ENCODE measurements around the gene FLT1. TPM values are rescaled to one million over a fixed set of nuclear protein-coding genes. Genes with fewer than 3 reads are reported as not detected.
A peak's percentile ranks its signal among the peaks of the same experiment; 100 is the strongest.

The FLT1 gene
- total RNA-seq, 1 donor from 2014 or later = 12.6 TPM

DNA sequence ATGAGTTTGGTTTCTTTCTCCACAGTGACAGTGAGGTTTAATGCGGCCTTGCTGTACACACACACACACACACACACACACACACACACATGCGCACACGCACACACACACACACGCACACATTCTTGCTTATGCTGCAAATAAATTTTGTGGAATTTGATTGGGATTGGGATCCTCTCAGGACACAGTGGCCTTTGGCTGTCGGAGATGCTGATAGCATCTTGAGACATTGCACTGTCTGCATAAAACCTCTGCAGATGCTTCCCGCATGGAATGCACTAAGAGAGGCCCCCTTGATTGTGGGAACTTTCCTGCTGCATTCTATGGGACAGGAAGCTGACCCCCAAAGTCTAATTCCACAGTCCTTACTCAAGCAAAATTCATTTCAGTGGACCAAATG is 145.6 kb downstream of the FLT1 start:
- DNase-seq (ENCODE audit: low spot score) (no peak), ATAC-seq (no peak)

- DNase-seq (ENCODE audit: low spot score) (no peak), ATAC-seq (no peak)
These were observed 147.2 kb downstream of the FLT1 start for GRCh38 chr13:28347456-28348371.

GRCh38 chr13:28346154-28346553 is 148.8 kb downstream of the FLT1 start:
- DNase-seq (ENCODE audit: low spot score) (no peak), ATAC-seq (no peak)

- ATAC-seq = no peak
- DNase-seq (ENCODE audit: low spot score) = no peak
These were observed 150.8 kb downstream of the FLT1 start for GRCh38 chr13:28344163-28344562.

- DNase-seq (ENCODE audit: low spot score) = no peak
- ATAC-seq = no peak
These were observed 152.7 kb downstream of the FLT1 start for GRCh38 chr13:28342251-28342650.

DNA sequence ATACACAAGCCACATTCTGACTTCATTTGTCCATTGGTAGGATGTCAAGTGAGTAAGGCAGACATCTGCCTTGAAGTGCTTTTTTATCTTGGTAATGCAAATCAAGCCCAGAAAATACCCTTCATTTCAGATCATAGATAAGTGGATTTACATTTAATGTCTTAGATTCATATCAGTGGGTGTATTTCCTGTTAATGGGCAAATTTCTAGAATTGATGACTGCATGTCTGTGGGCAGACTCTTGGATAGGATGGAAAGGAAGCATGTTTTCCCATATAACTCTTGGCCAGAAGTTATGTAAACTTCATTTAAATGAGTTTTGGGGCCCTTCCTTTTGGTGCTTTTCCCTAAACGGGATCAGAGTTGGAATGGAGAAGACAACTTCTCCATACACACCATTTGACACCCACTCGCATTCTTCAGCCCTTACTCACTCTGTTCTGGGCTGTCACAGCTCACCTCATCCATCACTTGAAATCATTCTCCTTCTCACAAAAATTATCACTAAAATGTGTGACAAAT is 154.6 kb downstream of the FLT1 start:
- DNase-seq (ENCODE audit: low spot score) (no peak), ATAC-seq (no peak)

- DNase-seq (ENCODE audit: low spot score) = no peak
- ATAC-seq = no peak
These were observed 155.5 kb downstream of the FLT1 start for GRCh38 chr13:28339419-28339818.

GRCh38 chr13:28338742-28339141 is 156.2 kb downstream of the FLT1 start:
- DNase-seq (ENCODE audit: low spot score) (no peak), ATAC-seq (peak; percentile 10)

DNA sequence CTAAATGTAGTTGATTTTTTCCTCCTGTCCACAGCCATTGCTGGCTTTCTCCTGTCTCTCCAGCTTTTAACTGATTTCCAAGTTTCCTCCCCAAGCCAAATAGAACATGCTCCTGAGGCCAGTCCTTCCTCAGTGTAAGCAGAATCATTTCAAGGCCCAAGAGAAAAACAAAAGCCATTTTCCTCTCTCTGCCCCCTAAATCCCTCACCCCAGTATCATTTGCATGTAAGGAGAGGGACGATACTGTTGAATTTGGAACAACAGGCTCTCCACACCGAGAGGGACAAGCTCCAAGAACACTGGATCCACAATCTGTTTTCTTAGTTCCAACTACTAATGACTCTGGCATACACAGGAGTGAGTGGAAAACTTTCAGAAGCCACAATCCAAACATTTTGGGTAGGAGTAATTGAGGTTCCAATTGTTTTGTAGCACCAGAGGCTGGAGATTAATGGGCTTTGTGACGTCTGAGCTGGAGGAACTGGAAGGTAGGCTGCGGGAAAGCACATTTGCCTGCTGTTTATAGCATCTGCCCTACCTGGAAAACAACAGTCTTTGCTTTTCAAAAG is 156.8 kb downstream of the FLT1 start:
- peak; percentile 24 for ATAC-seq
- no peak for DNase-seq (ENCODE audit: low spot score)

DNA sequence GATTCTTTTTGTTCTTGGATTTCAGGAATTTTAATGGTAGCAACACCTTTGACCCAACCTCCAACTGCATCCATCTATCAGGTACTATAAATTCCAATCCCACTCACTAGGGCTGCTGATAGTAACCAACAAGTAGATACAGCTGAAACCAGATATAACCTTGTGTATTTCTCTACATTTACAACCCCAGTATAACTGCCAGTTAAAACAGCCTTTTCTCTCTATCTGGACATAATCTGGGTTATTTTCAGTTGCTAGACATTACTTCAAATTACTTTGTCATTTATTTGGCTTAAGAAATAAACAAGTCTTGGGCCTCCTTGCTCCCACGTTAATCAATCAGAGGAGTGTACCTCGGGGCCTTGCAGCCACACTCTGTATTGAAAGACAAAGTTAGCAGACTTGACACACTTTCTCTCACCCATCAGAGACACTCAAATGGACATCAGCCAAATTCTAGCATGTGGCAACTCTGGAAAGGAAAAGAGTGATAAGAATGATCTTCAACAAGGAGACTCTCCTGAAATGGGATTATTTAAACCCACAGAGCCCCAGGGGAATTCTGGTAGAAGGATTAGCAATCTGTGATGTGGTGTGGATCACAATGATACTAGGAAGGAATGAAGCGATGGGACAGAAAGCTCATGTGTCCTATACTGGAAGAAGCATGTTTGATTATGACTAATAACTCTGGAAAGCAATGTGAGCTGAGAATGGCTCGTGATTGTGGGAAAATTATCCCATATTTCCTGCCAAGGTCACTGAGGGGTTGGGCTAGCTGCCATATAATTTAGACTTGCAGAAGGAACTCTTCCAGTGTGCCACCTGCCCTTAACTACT is 157.5 kb downstream of the FLT1 start:
- no peak for DNase-seq (ENCODE audit: low spot score)
- ATAC-seq = no peak

DNA sequence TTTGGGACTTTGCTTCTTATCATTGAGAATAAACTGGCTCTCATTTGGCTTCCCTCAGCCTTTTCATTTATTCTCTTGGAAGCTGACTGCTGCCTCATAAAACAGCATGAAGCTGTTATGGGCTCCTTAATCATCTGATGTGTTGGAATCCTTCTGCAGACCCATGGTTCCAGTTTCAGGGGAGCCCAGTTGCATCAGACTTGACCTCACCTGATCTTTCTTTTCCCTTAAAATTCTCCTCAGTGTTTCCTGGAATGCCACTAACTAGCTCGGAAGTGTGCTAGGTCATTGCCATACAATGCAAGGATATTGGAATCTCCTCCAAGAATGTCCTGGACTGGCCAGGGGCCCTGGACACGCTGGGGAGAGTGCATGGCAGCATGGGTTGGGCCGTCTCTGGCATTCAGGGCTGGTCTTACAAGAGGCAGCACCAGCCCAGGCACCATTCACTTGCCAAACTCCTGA is 158.7 kb downstream of the FLT1 start:
- ATAC-seq = no peak
- no peak for DNase-seq (ENCODE audit: low spot score)

- DNase-seq (ENCODE audit: low spot score) = no peak
These were observed 161.6 kb downstream of the FLT1 start for GRCh38 chr13:28333204-28333881.

GRCh38 chr13:28329395-28330158 is 165.4 kb downstream of the FLT1 start:
- DNase-seq (ENCODE audit: low spot score) (no peak), ATAC-seq (peak; percentile 64)

More at GRCh38 chr13:28333204-28333881, 161.6 kb downstream of the FLT1 start:
- no peak for ATAC-seq

GRCh38 chr13:28328271-28328607 is 166.7 kb downstream of the FLT1 start:
- ATAC-seq (no peak), DNase-seq (ENCODE audit: low spot score) (no peak)

DNA sequence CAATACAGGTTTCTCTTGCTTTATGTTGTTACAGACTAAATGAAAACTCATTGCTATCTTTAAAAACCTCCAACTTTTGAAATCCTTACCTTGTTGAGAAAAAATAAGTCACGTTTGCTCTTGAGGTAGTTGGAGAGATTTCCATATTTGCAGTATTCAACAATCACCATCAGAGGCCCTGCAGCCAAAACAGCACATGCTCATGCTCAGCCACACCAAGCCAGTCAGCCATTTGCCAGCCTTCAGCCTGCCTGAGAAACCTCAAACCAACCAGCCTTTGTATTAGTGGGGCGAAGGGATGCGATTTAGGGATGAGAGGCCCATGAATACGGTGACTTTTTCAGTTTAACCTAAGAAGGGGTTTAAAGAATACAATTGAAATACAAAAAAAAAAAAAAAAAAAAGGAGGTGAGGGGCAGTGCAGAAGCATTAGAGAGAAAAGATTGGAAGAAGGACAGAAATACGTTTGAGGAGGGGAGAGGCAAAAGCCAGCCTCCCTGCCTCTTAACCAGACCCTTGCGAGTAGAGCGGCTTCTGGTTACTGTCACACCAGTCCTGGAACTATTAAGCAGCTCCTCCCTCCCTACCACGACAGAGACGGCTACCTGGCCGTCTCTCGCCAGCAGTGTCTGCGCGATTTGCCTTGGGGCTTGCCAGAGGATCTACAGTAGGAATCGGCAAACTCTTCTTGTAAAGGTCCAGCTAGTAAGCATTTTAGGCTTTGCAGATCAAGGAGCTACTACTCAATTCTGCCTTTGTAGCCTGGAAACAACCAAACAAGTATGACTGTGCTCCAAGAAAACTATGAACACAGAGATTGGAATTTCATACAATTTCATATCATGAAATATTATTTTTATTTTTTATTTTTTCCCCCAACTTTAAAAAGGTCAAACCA is 167.3 kb downstream of the FLT1 start:
- ATAC-seq (no peak), DNase-seq (ENCODE audit: low spot score) (no peak)

GRCh38 chr13:28326056-28326455 is 168.9 kb downstream of the FLT1 start:
- no peak for ATAC-seq
- DNase-seq (ENCODE audit: low spot score) = no peak

DNA sequence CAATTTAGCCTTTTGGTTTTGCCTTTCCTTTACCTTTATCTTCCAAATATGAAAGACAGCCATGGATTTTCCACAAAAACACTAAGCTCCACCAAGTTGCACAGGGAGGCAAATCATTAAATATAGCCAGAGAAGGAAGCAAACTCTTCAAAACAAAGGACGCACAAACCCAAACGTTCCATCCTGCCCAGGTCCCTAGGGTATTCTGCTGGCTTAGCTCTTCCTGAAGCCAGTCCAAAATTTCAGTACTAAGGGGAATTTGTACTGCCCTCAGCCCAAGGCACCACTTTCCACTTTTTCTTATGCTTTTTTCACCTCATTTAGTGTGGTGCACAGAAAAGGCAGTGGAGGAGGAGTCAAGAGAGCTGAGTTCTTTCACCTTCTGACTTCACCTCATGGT is 169.9 kb downstream of the FLT1 start:
- DNase-seq (ENCODE audit: low spot score) (no peak), ATAC-seq (no peak)

- peak; percentile 94 for ATAC-seq
- DNase-seq (ENCODE audit: low spot score) = peak; percentile 56
These were observed 170.6 kb downstream of the FLT1 start for GRCh38 chr13:28324181-28324789.

Data from left lobe of liver (tissue), 2 donors.